Sigmoid colon (tissue), 4 donors: Measurements from ENCODE around the gene CACNA1C.

Experiments used
- EP300 ChIP-seq, 4 donors: sonication (generic); formaldehyde crosslinking; IDR thresholded peaks; one replicate each; pipeline ENCODE4 v1.6.1; 2017; ENCODE audit warnings: antibody characterized with exemption in 4 of 4
- POLR2A ChIP-seq, 2 donors: fragments of 450-650 bp; IDR thresholded peaks; one replicate each; pipeline ENCODE4 v1.6.1; 2016; ENCODE audit warnings: antibody characterized with exemption in 2 of 2, mild to moderate bottlenecking in 2 of 2, moderate library complexity in 2 of 2
- POLR2AphosphoS5 ChIP-seq, 4 donors: sonication (generic); formaldehyde crosslinking; IDR thresholded peaks; one replicate each; pipeline ENCODE4 v1.6.1; 2017; ENCODE audit warnings: antibody characterized with exemption in 4 of 4
- TF ChIP-seq, protein P1 (sequence below), 4 experiments: fragments of 450-650 bp in 3 of 4; fragments of 200-600 bp in 1 of 4; IDR thresholded peaks; one replicate each; pipeline ENCODE4 v1.5.1; 2016 to 2019; ENCODE audit warnings: antibody characterized with exemption in 4 of 4, mild to moderate bottlenecking in 3 of 4, moderate library complexity in 2 of 4

DNA sequence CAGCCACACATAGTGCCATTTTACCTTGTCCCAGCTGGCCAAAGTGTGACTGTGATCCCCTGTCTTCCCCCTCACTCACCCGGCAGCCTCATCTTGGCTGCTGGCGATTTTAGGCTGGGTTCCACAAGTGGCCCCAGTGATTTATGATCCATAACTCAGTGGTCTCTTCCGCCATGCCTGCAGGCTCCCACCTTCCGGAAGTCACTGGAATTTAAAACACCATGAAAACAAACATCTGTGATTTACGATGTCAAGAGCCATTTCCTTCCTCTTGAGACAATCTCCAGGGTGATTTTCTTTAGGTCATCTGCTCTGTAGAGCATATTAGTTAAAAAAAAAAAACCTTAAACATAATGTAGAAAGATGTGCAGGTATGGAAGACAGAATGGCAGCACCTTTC, 282.3 kb downstream of the CACNA1C start:
- TF ChIP-seq POLR2A (IDR thresholded peaks at IDR 0.05) (no peak), EP300 (IDR thresholded peaks at IDR 0.05) (no peak), POLR2AphosphoS5 (IDR thresholded peaks at IDR 0.05) (no peak)
- TF ChIP-seq, protein P1, sequence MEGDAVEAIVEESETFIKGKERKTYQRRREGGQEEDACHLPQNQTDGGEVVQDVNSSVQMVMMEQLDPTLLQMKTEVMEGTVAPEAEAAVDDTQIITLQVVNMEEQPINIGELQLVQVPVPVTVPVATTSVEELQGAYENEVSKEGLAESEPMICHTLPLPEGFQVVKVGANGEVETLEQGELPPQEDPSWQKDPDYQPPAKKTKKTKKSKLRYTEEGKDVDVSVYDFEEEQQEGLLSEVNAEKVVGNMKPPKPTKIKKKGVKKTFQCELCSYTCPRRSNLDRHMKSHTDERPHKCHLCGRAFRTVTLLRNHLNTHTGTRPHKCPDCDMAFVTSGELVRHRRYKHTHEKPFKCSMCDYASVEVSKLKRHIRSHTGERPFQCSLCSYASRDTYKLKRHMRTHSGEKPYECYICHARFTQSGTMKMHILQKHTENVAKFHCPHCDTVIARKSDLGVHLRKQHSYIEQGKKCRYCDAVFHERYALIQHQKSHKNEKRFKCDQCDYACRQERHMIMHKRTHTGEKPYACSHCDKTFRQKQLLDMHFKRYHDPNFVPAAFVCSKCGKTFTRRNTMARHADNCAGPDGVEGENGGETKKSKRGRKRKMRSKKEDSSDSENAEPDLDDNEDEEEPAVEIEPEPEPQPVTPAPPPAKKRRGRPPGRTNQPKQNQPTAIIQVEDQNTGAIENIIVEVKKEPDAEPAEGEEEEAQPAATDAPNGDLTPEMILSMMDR (IDR thresholded peaks at IDR 0.05) = no peak
